Keratinocyte (primary cell): ENCODE results near the gene SLC7A1.

Experiments
- CTCF ChIP-seq, 3 experiments: IDR thresholded peaks in 1 of 3; conservative IDR thresholded peaks in 1 of 3; optimal IDR thresholded peaks in 1 of 3; 2 replicates in 2 of 3; 3 replicates in 1 of 3; pipeline versions ENCODE3 to v1.5.1; 2011; ENCODE audit warnings: low read length in 3 of 3, mild to moderate bottlenecking in 3 of 3, moderate library complexity in 2 of 3, control low read depth in 1 of 3, inconsistent platforms in 1 of 3; ENCODE audit not compliant: insufficient read depth in 2 of 3; ENCODE audit errors: extremely low read depth in 1 of 3
- EZH2 ChIP-seq: IDR thresholded peaks from one replicate; pipeline ENCODE4 v1.6.1; 2012; ENCODE audit warnings: inconsistent platforms, mild to moderate bottlenecking, low read length, moderate library complexity

- TF ChIP-seq CTCF (optimal IDR thresholded peaks at IDR 0.05 in 1 of 3, IDR thresholded peaks at IDR 0.05 in 1 of 3, conservative IDR thresholded peaks at IDR 0.05 in 1 of 3; ENCODE audit: extremely low read depth in 1 of 3, insufficient read depth in 2 of 3, low read length in 3 of 3), result no peak
- no peak for TF ChIP-seq EZH2
Observed at GRCh38 chr13:29640665-29641064, 45.2 kb upstream of the SLC7A1 start.
